Lower lobe of right lung (tissue), 2 donors: Measurements from ENCODE around the gene GRIK4. TPM values are rescaled to one million over a fixed set of nuclear protein-coding genes. Genes with fewer than 3 reads are reported as not detected.

Source experiments
- ATAC-seq, 2 donors: fragments of 200-7000 bp; cut with Tn5 transposase; one replicate each; pipeline ENCODE4 v1.9.1; 2020 to 2022; ENCODE audit warnings: mild to moderate bottlenecking in 2 of 2, moderate library complexity in 2 of 2
- DNase-seq: peaks from one replicate; pipeline ENCODE4 v3.0.0-alpha.2; 2020
- H3K27ac ChIP-seq: fragments of 200-600 bp; one replicate; pipeline ENCODE4 v1.8.0; 2022
- H3K27me3 ChIP-seq: fragments of 200-600 bp; one replicate; pipeline ENCODE4 v1.8.0; 2022; ENCODE audit warnings: low read depth
- H3K36me3 ChIP-seq: fragments of 200-600 bp; one replicate; pipeline ENCODE4 v1.8.0; 2022; ENCODE audit warnings: mild to moderate bottlenecking
- H3K4me1 ChIP-seq: fragments of 200-600 bp; one replicate; pipeline ENCODE4 v1.8.0; 2022
- H3K4me3 ChIP-seq: fragments of 200-600 bp; one replicate; pipeline ENCODE4 v1.8.0; 2022; ENCODE audit warnings: mild to moderate bottlenecking
- H3K9me3 ChIP-seq: fragments of 200-600 bp; one replicate; pipeline ENCODE4 v1.8.0; 2022
- intact Hi-C: fragments of 100-400 bp; cut with DNase I; formaldehyde crosslinking; loops from one replicate; pipeline ENCODE4 v1.11.0; 2022
- total RNA-seq: library from RNA; stranded (reverse); fragmentation: NEBNext Ultra II Directional; extraction: Animal tissue kit (Norgen Biotek cat#: 25700); gene quantifications from one replicate; pipeline ENCODE4 v1.2.1, GENCODE V29; 2021
- TF ChIP-seq, protein P1 (sequence below): fragments of 200-600 bp; IDR thresholded peaks from one replicate; pipeline ENCODE4 v1.8.0; 2022; ENCODE audit warnings: antibody characterized with exemption, mild to moderate bottlenecking
- donor health status: DM: no; HTN: yes; CAD: no; lungs with severe emphysema.

The GRIK4 gene
- total RNA-seq, 1 donor from 2014 or later, result 2.2 TPM

- ATAC-seq, result no peak
- no peak overlapping the region for H3K4me3 ChIP-seq
- peaks cover 3% of the 10 kb centered on the region for H3K4me1 ChIP-seq
- no peaks in the 10 kb centered on the region for H3K9me3 ChIP-seq
- intact Hi-C loops, result no loop called here
- no peaks in the 10 kb centered on the region for H3K36me3 ChIP-seq
- no peaks in the 10 kb centered on the region for H3K27me3 ChIP-seq
- peak; percentile 15 for DNase-seq
- TF ChIP-seq, protein P1, sequence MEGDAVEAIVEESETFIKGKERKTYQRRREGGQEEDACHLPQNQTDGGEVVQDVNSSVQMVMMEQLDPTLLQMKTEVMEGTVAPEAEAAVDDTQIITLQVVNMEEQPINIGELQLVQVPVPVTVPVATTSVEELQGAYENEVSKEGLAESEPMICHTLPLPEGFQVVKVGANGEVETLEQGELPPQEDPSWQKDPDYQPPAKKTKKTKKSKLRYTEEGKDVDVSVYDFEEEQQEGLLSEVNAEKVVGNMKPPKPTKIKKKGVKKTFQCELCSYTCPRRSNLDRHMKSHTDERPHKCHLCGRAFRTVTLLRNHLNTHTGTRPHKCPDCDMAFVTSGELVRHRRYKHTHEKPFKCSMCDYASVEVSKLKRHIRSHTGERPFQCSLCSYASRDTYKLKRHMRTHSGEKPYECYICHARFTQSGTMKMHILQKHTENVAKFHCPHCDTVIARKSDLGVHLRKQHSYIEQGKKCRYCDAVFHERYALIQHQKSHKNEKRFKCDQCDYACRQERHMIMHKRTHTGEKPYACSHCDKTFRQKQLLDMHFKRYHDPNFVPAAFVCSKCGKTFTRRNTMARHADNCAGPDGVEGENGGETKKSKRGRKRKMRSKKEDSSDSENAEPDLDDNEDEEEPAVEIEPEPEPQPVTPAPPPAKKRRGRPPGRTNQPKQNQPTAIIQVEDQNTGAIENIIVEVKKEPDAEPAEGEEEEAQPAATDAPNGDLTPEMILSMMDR, result no peak
- no peak overlapping the region for H3K27ac ChIP-seq
Measured at GRCh38 chr11:120605469-120605868, 93.9 kb downstream of the GRIK4 start.

DNA sequence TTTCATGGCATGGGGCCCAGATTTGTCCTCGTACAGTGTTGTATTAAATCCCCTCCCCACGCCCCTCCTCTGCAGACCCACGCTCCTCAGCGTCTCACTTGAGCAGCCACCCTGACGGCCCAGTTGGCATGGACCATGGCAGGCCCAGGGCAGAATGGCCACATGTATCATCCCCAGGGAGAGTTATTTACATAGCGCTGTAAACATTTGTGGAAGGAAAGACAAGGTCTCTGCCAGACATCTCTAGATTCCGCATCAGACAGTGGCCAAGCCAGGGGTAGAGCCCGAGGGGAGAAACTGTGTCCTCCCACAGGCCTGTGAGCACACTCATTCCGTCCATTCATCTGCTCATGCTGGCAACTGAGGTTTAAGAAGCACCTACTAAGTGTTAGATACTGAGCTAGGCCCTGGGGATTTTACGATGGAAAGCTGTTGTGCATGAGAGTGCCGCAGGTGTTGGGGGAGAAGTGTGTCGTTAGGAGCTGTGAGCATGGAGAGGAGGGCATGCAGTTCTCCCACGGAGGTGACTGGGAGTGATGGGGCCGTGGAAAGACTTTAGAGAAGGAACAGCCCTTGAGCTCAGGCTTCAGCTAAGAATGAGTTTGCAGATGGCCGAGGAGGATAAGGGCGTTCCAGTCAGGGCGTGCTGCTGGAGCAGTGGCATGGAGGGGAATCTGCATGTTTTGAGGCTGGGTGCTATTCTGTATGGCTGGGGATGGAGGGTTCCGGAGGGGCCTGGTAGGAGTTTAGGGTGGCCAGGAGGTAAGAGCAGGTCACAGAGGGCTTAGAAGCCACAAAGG is 94.9 kb downstream of the GRIK4 start:
- H3K4me1 ChIP-seq, result peaks cover 3% of the 10 kb centered on the region
- H3K9me3 ChIP-seq, result no peaks in the 10 kb centered on the region
- no peak for ATAC-seq
- H3K27me3 ChIP-seq, result no peaks in the 10 kb centered on the region
- no peak overlapping the region for H3K27ac ChIP-seq
- H3K36me3 ChIP-seq, result no peaks in the 10 kb centered on the region
- intact Hi-C loops, result no loop called here
- H3K4me3 ChIP-seq, result no peak overlapping the region
- TF ChIP-seq, protein P1, result no peak
- DNase-seq, result peak; percentile 15

GRCh38 chr11:120608061-120608460 is 96.5 kb downstream of the GRIK4 start:
- no peaks in the 10 kb centered on the region for H3K27me3 ChIP-seq
- no peaks in the 10 kb centered on the region for H3K9me3 ChIP-seq
- H3K4me3 ChIP-seq, result no peak overlapping the region
- ATAC-seq (no peak), DNase-seq (no peak)
- intact Hi-C loops, result no loop called here
- H3K36me3 ChIP-seq, result no peaks in the 10 kb centered on the region
- no peak overlapping the region for H3K27ac ChIP-seq
- H3K4me1 ChIP-seq, result peaks cover 3% of the 10 kb centered on the region
- TF ChIP-seq, protein P1, result no peak

DNA sequence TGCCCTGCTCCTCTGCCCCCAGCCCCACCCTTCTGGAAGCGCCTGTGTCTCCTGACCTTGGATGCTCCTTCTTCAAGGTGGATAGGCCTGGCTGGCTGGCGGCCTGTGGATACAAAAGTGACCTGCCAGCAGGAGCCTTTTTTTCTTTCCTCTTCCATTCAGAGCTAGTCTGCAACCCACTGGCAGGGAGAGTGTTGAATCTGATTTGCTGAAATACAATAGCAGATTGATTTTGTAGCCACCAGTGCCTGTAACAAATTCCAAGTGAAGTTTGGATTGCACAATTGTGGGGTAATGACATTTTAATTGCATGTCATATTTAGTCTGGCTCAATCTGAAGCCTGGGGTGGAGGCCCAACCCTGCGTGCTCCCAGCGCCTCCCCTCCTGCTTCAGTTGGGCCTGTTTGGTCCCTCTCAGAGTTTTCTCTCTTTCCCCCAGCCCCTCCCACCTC is 97.2 kb downstream of the GRIK4 start:
- TF ChIP-seq, protein P1, result no peak
- peaks cover 3% of the 10 kb centered on the region for H3K4me1 ChIP-seq
- DNase-seq (peak; percentile 24), ATAC-seq (peak; percentile 45 to 65)
- no peaks in the 10 kb centered on the region for H3K36me3 ChIP-seq
- H3K27ac ChIP-seq, result no peak overlapping the region
- intact Hi-C loops, result no loop called here
- H3K4me3 ChIP-seq, result no peak overlapping the region
- H3K9me3 ChIP-seq, result no peaks in the 10 kb centered on the region
- no peaks in the 10 kb centered on the region for H3K27me3 ChIP-seq

DNA sequence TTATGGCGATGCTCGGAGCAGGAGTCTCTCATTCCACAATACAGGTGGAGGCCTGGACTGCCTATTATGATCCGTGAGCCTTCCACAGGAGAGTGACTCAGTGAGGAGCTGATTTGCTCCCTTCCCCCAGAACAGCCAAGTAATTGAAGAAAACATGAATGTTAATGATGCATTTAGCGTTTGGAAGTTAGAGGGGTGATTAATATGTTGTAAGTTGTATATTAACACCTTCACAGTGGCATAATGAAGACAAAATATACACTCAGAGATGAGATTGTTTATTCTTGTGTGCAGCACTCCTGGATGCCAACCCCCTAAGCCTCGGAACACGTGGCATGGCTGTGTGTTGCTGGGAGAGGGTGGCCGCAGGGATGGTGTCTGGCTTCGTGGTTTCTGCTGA is 98.6 kb downstream of the GRIK4 start:
- intact Hi-C loops, result no loop called here
- TF ChIP-seq, protein P1, result no peak
- H3K4me3 ChIP-seq, result no peak overlapping the region
- peaks cover 3% of the 10 kb centered on the region for H3K4me1 ChIP-seq
- no peak for DNase-seq
- H3K27ac ChIP-seq, result no peak overlapping the region
- H3K27me3 ChIP-seq, result no peaks in the 10 kb centered on the region
- no peak for ATAC-seq
- H3K9me3 ChIP-seq, result no peaks in the 10 kb centered on the region
- no peaks in the 10 kb centered on the region for H3K36me3 ChIP-seq
